ENCODE measurements around the gene TAOK3. TPM values are rescaled to one million over a fixed set of nuclear protein-coding genes. Genes with fewer than 3 reads are reported as not detected.
A peak's percentile ranks its signal among the peaks of the same experiment; 100 is the strongest.

Gene TAOK3
- total and polyA plus RNA-seq, 4 donors = 19.9 to 54.5 (median 37.7) TPM

DNA sequence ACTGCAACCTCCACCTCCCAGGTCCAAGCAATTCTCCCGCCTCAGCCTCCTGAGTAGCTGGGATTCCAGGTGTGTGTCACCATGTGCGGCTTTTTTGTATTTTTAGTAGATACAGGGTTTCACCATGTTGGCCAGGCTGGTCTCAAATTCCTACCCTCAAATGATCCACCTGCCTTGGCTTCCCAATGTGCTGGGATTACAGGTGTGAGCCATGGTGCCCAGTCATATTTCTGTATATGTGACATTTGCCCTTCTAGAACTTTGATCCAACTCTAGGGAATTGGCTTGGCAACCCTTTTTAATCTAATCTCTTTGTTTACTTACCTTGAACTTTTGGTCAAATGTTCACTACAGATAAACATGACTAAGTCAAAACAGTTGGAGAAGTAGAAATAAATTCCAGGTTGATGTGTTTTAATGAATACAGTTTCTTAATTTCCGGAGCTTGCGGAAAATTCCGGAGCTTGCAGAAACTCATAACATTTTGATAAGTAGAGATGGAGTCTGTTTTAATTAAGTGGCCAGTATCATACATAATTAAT, 248.3 kb downstream of the TAOK3 start:
- ATAC-seq (ENCODE audit: insufficient read depth, low FRiP score) (no peak), DNase-seq (no peak)
- Histone ChIP-seq H3K4me3 (no peak overlapping the region), H3K4me1 (ENCODE audit: control insufficient read depth in 5 of 5, insufficient read depth in 5 of 5, low read length in 5 of 5) (peaks cover 0 to 6% (median 0%) of the 10 kb centered on the region in 5 donors), H3K9me3 (ENCODE audit: control insufficient read depth in 4 of 4, insufficient read depth in 3 of 4, low read length in 3 of 4) (no peaks in the 10 kb centered on the region), H3K27ac (ENCODE audit: low read depth in 1 of 2, low read length in 1 of 2) (no peak overlapping the region), H3K27me3 (ENCODE audit: control insufficient read depth in 3 of 3, insufficient read depth in 3 of 3, low read length in 2 of 3) (no peaks in the 10 kb centered on the region), H3K36me3 (ENCODE audit: control insufficient read depth in 4 of 4, insufficient read depth in 4 of 4, low read length in 4 of 4) (no peaks in the 10 kb centered on the region), H3K9ac (ENCODE audit: insufficient read depth in 1 of 2, low read length in 2 of 2) (no peak overlapping the region)
- 94 to 97% methylated on average over 5 of the region's 5 CpGs for WGBS, 2 donors
- TF ChIP-seq, protein P1, sequence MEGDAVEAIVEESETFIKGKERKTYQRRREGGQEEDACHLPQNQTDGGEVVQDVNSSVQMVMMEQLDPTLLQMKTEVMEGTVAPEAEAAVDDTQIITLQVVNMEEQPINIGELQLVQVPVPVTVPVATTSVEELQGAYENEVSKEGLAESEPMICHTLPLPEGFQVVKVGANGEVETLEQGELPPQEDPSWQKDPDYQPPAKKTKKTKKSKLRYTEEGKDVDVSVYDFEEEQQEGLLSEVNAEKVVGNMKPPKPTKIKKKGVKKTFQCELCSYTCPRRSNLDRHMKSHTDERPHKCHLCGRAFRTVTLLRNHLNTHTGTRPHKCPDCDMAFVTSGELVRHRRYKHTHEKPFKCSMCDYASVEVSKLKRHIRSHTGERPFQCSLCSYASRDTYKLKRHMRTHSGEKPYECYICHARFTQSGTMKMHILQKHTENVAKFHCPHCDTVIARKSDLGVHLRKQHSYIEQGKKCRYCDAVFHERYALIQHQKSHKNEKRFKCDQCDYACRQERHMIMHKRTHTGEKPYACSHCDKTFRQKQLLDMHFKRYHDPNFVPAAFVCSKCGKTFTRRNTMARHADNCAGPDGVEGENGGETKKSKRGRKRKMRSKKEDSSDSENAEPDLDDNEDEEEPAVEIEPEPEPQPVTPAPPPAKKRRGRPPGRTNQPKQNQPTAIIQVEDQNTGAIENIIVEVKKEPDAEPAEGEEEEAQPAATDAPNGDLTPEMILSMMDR (IDR thresholded peaks at IDR 0.05; ENCODE audit: control extremely low read depth, extremely low read depth) = no peak

DNA sequence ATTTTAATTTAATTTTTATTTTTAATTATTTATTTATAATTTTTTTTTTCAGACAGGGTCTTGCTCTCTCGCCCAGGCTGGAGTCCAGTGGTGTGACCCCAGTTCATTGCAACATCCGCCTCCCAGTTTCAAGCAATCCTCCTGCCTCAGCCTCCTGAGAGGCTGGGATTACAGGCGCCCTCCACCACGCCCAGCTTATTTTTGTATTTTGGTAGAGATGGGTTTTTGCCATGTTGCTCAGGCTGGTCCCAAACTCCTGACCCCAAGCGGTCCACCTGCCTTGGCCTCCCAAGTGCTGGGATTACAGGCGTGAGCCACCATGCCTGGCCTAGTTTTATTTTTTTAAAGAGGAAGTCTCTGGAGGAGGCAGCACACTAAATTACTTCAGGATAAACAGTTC, 250.4 kb downstream of the TAOK3 start:
- WGBS, 2 donors = 95 to 96% methylated on average over 6 of the region's 6 CpGs
- no peaks in the 10 kb centered on the region for H3K9me3 ChIP-seq (ENCODE audit: control insufficient read depth in 4 of 4, insufficient read depth in 3 of 4, low read length in 3 of 4)
- H3K27me3 ChIP-seq (ENCODE audit: control insufficient read depth in 3 of 3, insufficient read depth in 3 of 3, low read length in 2 of 3) = no peaks in the 10 kb centered on the region
- H3K9ac ChIP-seq (ENCODE audit: insufficient read depth in 1 of 2, low read length in 2 of 2) = no peak overlapping the region
- no peaks in the 10 kb centered on the region for H3K36me3 ChIP-seq (ENCODE audit: control insufficient read depth in 4 of 4, insufficient read depth in 4 of 4, low read length in 4 of 4)
- no peak overlapping the region for H3K27ac ChIP-seq (ENCODE audit: low read depth in 1 of 2, low read length in 1 of 2)
- ATAC-seq (ENCODE audit: insufficient read depth, low FRiP score) (no peak), DNase-seq (no peak)
- TF ChIP-seq, protein P1 (IDR thresholded peaks at IDR 0.05; ENCODE audit: control extremely low read depth, extremely low read depth) = no peak
- H3K4me3 ChIP-seq = no peak overlapping the region
- H3K4me1 ChIP-seq (ENCODE audit: control insufficient read depth in 5 of 5, insufficient read depth in 5 of 5, low read length in 5 of 5) = peaks cover 0 to 6% (median 0%) of the 10 kb centered on the region in 5 donors

DNA sequence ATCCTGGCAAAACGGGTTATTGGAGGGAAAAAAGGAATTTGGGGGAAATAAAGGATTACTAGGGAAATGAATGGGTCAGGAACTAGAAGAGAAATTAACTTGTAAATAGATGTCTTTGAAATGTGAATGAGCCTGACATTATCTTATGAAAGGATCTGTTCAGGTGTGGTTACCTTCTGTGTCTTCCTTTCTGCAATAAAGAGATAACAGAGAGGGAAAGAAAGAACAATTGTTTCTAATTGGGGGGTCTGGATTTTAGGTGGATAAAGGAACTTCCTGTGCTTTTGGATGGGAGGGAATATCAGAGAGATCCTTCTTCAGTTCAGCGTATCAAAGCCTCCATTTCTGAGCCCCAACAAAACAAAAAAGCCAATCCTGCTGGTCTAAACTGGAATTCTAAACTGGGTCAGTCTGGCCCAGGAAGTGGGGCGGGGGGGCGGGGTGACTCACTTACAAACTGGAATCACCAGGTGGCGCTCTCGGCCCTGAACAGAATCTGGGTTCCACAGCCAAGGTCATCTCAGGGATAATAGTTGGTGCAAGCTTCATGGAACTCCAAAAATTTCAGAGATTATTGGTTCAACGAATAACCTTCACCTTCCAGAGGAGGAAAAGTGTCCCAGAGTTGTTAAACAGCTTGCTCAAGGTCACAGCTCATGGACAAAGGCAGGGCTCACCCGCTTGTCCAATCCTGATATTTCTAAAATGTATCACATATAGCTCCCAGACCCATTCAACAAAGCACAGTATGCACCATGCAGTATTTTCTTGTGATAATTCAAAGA, 251.9 kb downstream of the TAOK3 start:
- peak; percentile 78 to 84 (median 80) for DNase-seq
- Histone ChIP-seq H3K36me3 (ENCODE audit: control insufficient read depth in 4 of 4, insufficient read depth in 4 of 4, low read length in 4 of 4) (no peaks in the 10 kb centered on the region), H3K27me3 (ENCODE audit: control insufficient read depth in 3 of 3, insufficient read depth in 3 of 3, low read length in 2 of 3) (no peaks in the 10 kb centered on the region), H3K9ac (ENCODE audit: insufficient read depth in 1 of 2, low read length in 2 of 2) (peak overlapping the region in 1 of 2 donors; percentile 47), H3K9me3 (ENCODE audit: control insufficient read depth in 4 of 4, insufficient read depth in 3 of 4, low read length in 3 of 4) (no peaks in the 10 kb centered on the region), H3K4me1 (ENCODE audit: control insufficient read depth in 5 of 5, insufficient read depth in 5 of 5, low read length in 5 of 5) (peaks cover 0 to 6% (median 0%) of the 10 kb centered on the region in 5 donors), H3K4me3 (no peak overlapping the region), H3K27ac (ENCODE audit: low read depth in 1 of 2, low read length in 1 of 2) (peak overlapping the region in 1 of 2 donors; percentile 81)
- TF ChIP-seq, protein P1 (IDR thresholded peaks at IDR 0.05; ENCODE audit: control extremely low read depth, extremely low read depth) = peak; percentile 25
- peak; percentile 72 for ATAC-seq (ENCODE audit: insufficient read depth, low FRiP score)
- WGBS, 2 donors = 23 to 24% methylated on average over 8 of the region's 8 CpGs

Data from lung (tissue), 12 donors.